T-cell (primary cell): Measurements from ENCODE around the gene PTPRD. TPM values are rescaled to one million over a fixed set of nuclear protein-coding genes. Genes with fewer than 3 reads are reported as not detected.

ENCODE experiments used
- ATAC-seq, 4 experiments: fragments of 200-7000 bp in 3 of 4; fragments of 150-1000 bp in 1 of 4; cut with Tn5 transposase; replicated peaks in 1 of 4; 1 replicate in 3 of 4; 2 replicates in 1 of 4; pipeline ENCODE4 v1.10.0; 2021; ENCODE audit warnings: moderate library complexity in 3 of 4, mild to moderate bottlenecking in 2 of 4, moderate number of reproducible peaks in 1 of 4
- CTCF ChIA-PET, 2 donors: fragments of 300-600 bp; sonication (Branson Sonifier 250); formaldehyde crosslinking; loops; one replicate each; lab custom pipeline; 2022; ENCODE audit warnings: antibody characterized with exemption in 2 of 2; lab: Charles Lee
- POLR2A ChIA-PET, 2 donors: fragments of 300-600 bp; sonication (Branson Sonifier 250); formaldehyde crosslinking; loops; one replicate each; lab custom pipeline; 2022; ENCODE audit warnings: antibody characterized with exemption in 2 of 2; lab: Charles Lee
- DNase-seq, 35 experiments: peaks; one replicate each; pipeline versions ENCODE4 v3.0.0 to v3.0.0-alpha.2; 2013 to 2023
- H3K27ac ChIP-seq: one replicate; pipeline ENCODE4 v1.5.1; 2013; ENCODE audit warnings: low read length
- H3K27me3 ChIP-seq, 2 experiments: replicated peaks in 1 of 2; 1 replicate in 1 of 2; 2 replicates in 1 of 2; pipeline versions ENCODE4 v1.6.1 to v1.7.0; 2013; ENCODE audit warnings: low read length in 1 of 2, mixed read lengths in 1 of 2; ENCODE audit not compliant: control insufficient read depth in 2 of 2, insufficient read depth in 2 of 2; ENCODE audit errors: extremely low read depth in 1 of 2
- H3K36me3 ChIP-seq, 2 donors: 1 replicate in 1 of 2; 2 replicates in 1 of 2; pipeline versions ENCODE4 v1.6.1 to v1.7.0; 2013; ENCODE audit warnings: low read length in 1 of 2; ENCODE audit not compliant: control insufficient read depth in 2 of 2, insufficient read depth in 1 of 2; ENCODE audit errors: extremely low read depth in 1 of 2
- H3K4me1 ChIP-seq, 2 experiments: 1 replicate in 1 of 2; 2 replicates in 1 of 2; pipeline versions ENCODE4 v1.6.1 to v1.7.0; 2013; ENCODE audit warnings: low read length in 2 of 2, mixed read lengths in 1 of 2; ENCODE audit not compliant: insufficient read depth in 2 of 2, control insufficient read depth in 1 of 2; ENCODE audit errors: extremely low read depth in 1 of 2
- H3K4me3 ChIP-seq, 2 donors: 1 replicate in 1 of 2; 2 replicates in 1 of 2; pipeline versions ENCODE4 v1.5.1 to v1.7.0; 2013; ENCODE audit warnings: mild to moderate bottlenecking in 2 of 2, low read length in 1 of 2, moderate library complexity in 1 of 2; ENCODE audit not compliant: control insufficient read depth in 1 of 2; ENCODE audit errors: extremely low read depth in 1 of 2
- H3K9me3 ChIP-seq: 2 replicates; pipeline ENCODE4 v1.7.0; 2013
- H3K27ac Mint-ChIP-seq, 2 donors: one replicate each; pipeline ENCODE4 v1.8.0; 2020 to 2021; ENCODE audit warnings: mild to moderate bottlenecking in 2 of 2, mixed read lengths in 2 of 2
- H3K27me3 Mint-ChIP-seq, 2 donors: one replicate each; pipeline ENCODE4 v1.8.0; 2021 to 2022; ENCODE audit warnings: mixed read lengths in 2 of 2
- H3K36me3 Mint-ChIP-seq: one replicate; pipeline ENCODE4 v1.8.0; 2021; ENCODE audit warnings: mixed read lengths
- H3K4me1 Mint-ChIP-seq, 3 donors: one replicate each; pipeline ENCODE4 v1.8.0; 2020 to 2022; ENCODE audit warnings: mixed read lengths in 3 of 3, mild to moderate bottlenecking in 1 of 3
- H3K4me3 Mint-ChIP-seq, 3 donors: one replicate each; pipeline ENCODE4 v1.8.0; 2020 to 2022; ENCODE audit warnings: mild to moderate bottlenecking in 3 of 3, mixed read lengths in 3 of 3, moderate library complexity in 3 of 3
- H3K9me3 Mint-ChIP-seq, 3 donors: one replicate each; pipeline ENCODE4 v1.8.0; 2020 to 2022; ENCODE audit warnings: mixed read lengths in 3 of 3
- WGBS: methylation state at CpG from one replicate; pipeline ENCODE4 v1.1.5; 2013; ENCODE audit warnings: missing lambda C conversion rate; ENCODE audit not compliant: insufficient coverage; 5-methylcytosine and 5-hydroxymethylcytosine counted together
- total RNA-seq, 35 experiments: library from RNA in 6 of 35; stranded (reverse) in 6 of 35; fragments of 120-200 nt in 1 of 35; gene quantifications; one replicate each; pipeline versions ENCODE4 v1.2.1 to v1.2.4 and lab custom pipeline; 2013 to 2026

The PTPRD gene
- total RNA-seq, 5 donors from 2014 or later (not counting 1 experiment from before 2014, with no cell fraction given), result 0.13 to 0.61 (median 0.38) TPM; not detected in 2

- H3K9me3 ChIP-seq, result no peaks in the 10 kb centered on the region
- Mint-ChIP-seq H3K27me3 (peaks cover 0 to 4% of the 10 kb centered on the region in 2 donors), H3K4me3 (no peak overlapping the region), H3K27ac (no peak overlapping the region), H3K9me3 (no peaks in the 10 kb centered on the region), H3K36me3 (no peaks in the 10 kb centered on the region), H3K4me1 (no peaks in the 10 kb centered on the region)
- H3K36me3 ChIP-seq, result no peaks in the 10 kb centered on the region
- DNase-seq, result no peak
- ChIA-PET POLR2A (no interaction called here), CTCF (no interaction called here)
- H3K27me3 ChIP-seq, result no peaks in the 10 kb centered on the region
- no peaks in the 10 kb centered on the region for H3K4me1 ChIP-seq
- ATAC-seq, result no peak
- no peak overlapping the region for H3K27ac ChIP-seq
- H3K4me3 ChIP-seq, result no peak overlapping the region
These were observed 2036.1 kb downstream of the PTPRD start for GRCh38 chr9:8576741-8577140.

GRCh38 chr9:8574846-8575245 is 2038.0 kb downstream of the PTPRD start:
- H3K27me3 Mint-ChIP-seq, result peaks cover 0 to 4% of the 10 kb centered on the region in 2 donors
- no peak overlapping the region for H3K27ac Mint-ChIP-seq
- Histone ChIP-seq H3K36me3 (no peaks in the 10 kb centered on the region), H3K9me3 (no peaks in the 10 kb centered on the region), H3K27ac (no peak overlapping the region), H3K4me3 (no peak overlapping the region), H3K4me1 (no peaks in the 10 kb centered on the region), H3K27me3 (no peaks in the 10 kb centered on the region)
- H3K36me3 Mint-ChIP-seq, result no peaks in the 10 kb centered on the region
- POLR2A ChIA-PET, result no interaction called here
- H3K4me3 Mint-ChIP-seq, result no peak overlapping the region
- no peaks in the 10 kb centered on the region for H3K4me1 Mint-ChIP-seq
- DNase-seq (no peak), ATAC-seq (no peak)
- WGBS, result no CpG with 5 or more reads among the region's 4 CpGs
- CTCF ChIA-PET, result interaction anchor here in 1 of 2 donors (0.6 kb wide), 1 partner anchor 829 kb away, joined by 3 read pairs; no protein-coding TSS in a partner anchor
- H3K9me3 Mint-ChIP-seq, result no peaks in the 10 kb centered on the region

GRCh38 chr9:8572209-8572608 is 2040.6 kb downstream of the PTPRD start:
- Histone ChIP-seq H3K9me3 (no peaks in the 10 kb centered on the region), H3K27ac (no peak overlapping the region), H3K27me3 (no peaks in the 10 kb centered on the region), H3K36me3 (no peaks in the 10 kb centered on the region), H3K4me3 (no peak overlapping the region), H3K4me1 (no peaks in the 10 kb centered on the region)
- Mint-ChIP-seq H3K27me3 (no peaks in the 10 kb centered on the region), H3K36me3 (no peaks in the 10 kb centered on the region), H3K27ac (no peak overlapping the region), H3K4me3 (no peak overlapping the region), H3K9me3 (no peaks in the 10 kb centered on the region), H3K4me1 (no peaks in the 10 kb centered on the region)
- no peak for DNase-seq
- ChIA-PET CTCF (no interaction called here), POLR2A (interaction anchor here in 1 of 2 donors (0.7 kb wide), 1 partner anchor 138 kb away, joined by 3 read pairs; no protein-coding TSS in a partner anchor)
- ATAC-seq, result no peak

GRCh38 chr9:8571643-8572042 is 2041.2 kb downstream of the PTPRD start:
- Histone ChIP-seq H3K27me3 (no peaks in the 10 kb centered on the region), H3K27ac (no peak overlapping the region), H3K9me3 (no peaks in the 10 kb centered on the region), H3K4me3 (no peak overlapping the region), H3K36me3 (no peaks in the 10 kb centered on the region), H3K4me1 (no peaks in the 10 kb centered on the region)
- H3K27ac Mint-ChIP-seq, result no peak overlapping the region
- no peaks in the 10 kb centered on the region for H3K27me3 Mint-ChIP-seq
- DNase-seq, result no peak
- H3K9me3 Mint-ChIP-seq, result no peaks in the 10 kb centered on the region
- WGBS, result no CpG with 5 or more reads among the region's 2 CpGs
- ChIA-PET POLR2A (no interaction called here), CTCF (no interaction called here)
- H3K36me3 Mint-ChIP-seq, result no peaks in the 10 kb centered on the region
- H3K4me3 Mint-ChIP-seq, result no peak overlapping the region
- no peaks in the 10 kb centered on the region for H3K4me1 Mint-ChIP-seq
- ATAC-seq, result no peak

- Histone ChIP-seq H3K4me3 (no peak overlapping the region), H3K27ac (no peak overlapping the region), H3K27me3 (no peaks in the 10 kb centered on the region), H3K36me3 (no peaks in the 10 kb centered on the region), H3K9me3 (no peaks in the 10 kb centered on the region), H3K4me1 (no peaks in the 10 kb centered on the region)
- ChIA-PET POLR2A (no interaction called here), CTCF (interaction anchor here in 1 of 2 donors (0.6 kb wide), 1 partner anchor 172 kb away, joined by 3 read pairs; no protein-coding TSS in a partner anchor)
- H3K4me1 Mint-ChIP-seq, result no peaks in the 10 kb centered on the region
- no peak overlapping the region for H3K27ac Mint-ChIP-seq
- no peak overlapping the region for H3K4me3 Mint-ChIP-seq
- DNase-seq (no peak), ATAC-seq (no peak)
- H3K9me3 Mint-ChIP-seq, result no peaks in the 10 kb centered on the region
- 100% methylated on average over 1 of the region's 3 CpGs for WGBS
- H3K27me3 Mint-ChIP-seq, result no peaks in the 10 kb centered on the region
- H3K36me3 Mint-ChIP-seq, result no peaks in the 10 kb centered on the region
These were observed 2042.0 kb downstream of the PTPRD start for GRCh38 chr9:8570776-8571175.

- no CpG with 5 or more reads among the region's 4 CpGs for WGBS
- peaks cover 0 to 2% of the 10 kb centered on the region in 2 experiments for H3K4me1 ChIP-seq
- no peaks in the 10 kb centered on the region for H3K9me3 ChIP-seq
- Mint-ChIP-seq H3K9me3 (no peaks in the 10 kb centered on the region), H3K27me3 (no peaks in the 10 kb centered on the region), H3K36me3 (no peaks in the 10 kb centered on the region), H3K27ac (no peak overlapping the region), H3K4me3 (no peak overlapping the region), H3K4me1 (peaks cover 0 to 3% (median 2%) of the 10 kb centered on the region in 3 donors)
- H3K4me3 ChIP-seq, result no peak overlapping the region
- POLR2A ChIA-PET, result no interaction called here
- H3K27me3 ChIP-seq, result no peaks in the 10 kb centered on the region
- ATAC-seq (no peak), DNase-seq (no peak)
- no peaks in the 10 kb centered on the region for H3K36me3 ChIP-seq
- CTCF ChIA-PET, result no interaction called here
- H3K27ac ChIP-seq, result no peak overlapping the region
These were observed 2043.0 kb downstream of the PTPRD start for GRCh38 chr9:8569823-8570222.
